KOPT-K1 (cell line): Measurements from ENCODE around the gene CCT7.

Source experiments
- H3K27ac ChIP-seq: fragments of 200-600 bp; sonication (generic); 2 replicates; pipeline ENCODE4 v1.5.1; 2016; ENCODE audit warnings: antibody characterized with exemption, mild to moderate bottlenecking, low read depth, low read length; ENCODE audit not compliant: poor library complexity, severe bottlenecking
- H3K36me3 ChIP-seq: fragments of 200-600 bp; sonication (generic); 2 replicates; pipeline ENCODE4 v1.5.1; 2017; ENCODE audit warnings: antibody characterized with exemption, mild to moderate bottlenecking, low read length, moderate library complexity; ENCODE audit not compliant: insufficient read depth
- H3K9me3 ChIP-seq: fragments of 200-600 bp; sonication (generic); 2 replicates; pipeline ENCODE4 v1.5.1; 2017; ENCODE audit warnings: antibody characterized with exemption, low read length, mild to moderate bottlenecking; ENCODE audit not compliant: insufficient read depth, poor library complexity, severe bottlenecking

Gene CCT7

GRCh38 chr2:73267008-73267407, 32.9 kb downstream of the CCT7 start:
- H3K36me3 ChIP-seq, result peaks cover 68% of the 10 kb centered on the region
- H3K9me3 ChIP-seq, result no peaks in the 10 kb centered on the region
- H3K27ac ChIP-seq, result no peak overlapping the region

DNA sequence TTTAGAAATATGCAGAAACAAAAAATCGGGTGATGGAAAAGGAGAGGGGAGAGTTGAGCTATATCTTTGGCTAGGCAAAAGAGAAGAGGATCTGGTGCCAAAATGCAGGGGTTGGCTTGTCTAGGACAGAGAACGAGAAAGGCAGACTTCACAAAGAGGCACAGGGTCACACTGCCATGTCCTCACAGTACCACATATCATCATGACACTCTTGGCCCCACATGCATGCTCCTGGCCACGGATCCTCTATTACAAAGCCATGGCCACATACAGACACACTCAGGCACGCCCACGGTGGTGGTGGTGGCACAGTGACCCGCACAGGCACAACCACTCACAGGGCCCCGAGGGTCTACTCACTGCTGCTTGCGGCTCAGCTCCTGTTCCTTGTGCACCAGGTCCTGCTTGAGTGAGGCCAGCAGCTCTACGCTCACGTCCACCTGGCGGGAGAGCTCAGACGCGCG, 34.3 kb downstream of the CCT7 start:
- Histone ChIP-seq H3K36me3 (peaks cover 56% of the 10 kb centered on the region), H3K27ac (no peak overlapping the region)

DNA sequence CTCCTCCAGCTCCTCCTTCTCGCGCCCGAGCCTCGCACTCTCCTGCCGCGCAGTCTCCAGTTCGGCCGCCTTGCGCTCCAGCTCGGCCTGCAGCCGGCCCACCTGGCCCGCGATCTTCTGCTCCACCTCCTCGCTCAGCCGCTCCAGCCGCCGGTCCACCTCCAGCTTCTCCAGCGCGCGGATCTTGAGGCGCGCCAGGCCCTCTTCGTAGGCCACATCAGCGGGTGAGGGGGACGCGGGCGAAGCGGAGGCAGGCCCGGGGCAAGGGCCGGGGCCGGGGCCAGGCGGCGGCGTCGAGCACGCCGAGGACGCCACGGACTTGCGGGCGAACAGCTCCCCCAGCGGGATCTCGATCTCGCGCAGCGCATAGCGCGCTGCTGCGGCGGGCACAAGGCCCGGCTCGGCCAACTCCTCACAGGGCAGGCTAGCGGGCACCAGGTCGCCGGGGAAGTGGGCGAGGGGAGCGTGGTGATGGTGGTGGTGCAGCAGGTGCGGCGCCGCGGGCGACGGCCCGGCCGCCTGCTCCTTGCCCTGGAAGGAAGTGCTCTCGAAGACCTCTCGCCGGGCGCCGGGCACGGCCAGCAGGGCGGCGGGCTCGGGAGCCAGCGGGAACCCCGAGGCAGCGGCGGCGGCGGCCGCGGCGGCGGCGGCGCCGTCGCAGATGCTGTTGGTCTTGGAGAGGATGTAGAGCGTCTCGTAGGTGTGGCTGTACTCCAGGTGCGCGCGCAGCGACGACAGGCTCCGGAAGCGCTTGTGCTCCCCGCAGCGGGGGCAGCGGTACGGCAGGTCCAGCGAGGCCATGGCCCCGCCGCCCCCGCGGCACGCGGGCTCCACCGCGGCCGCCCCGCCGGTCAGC, 35.0 kb downstream of the CCT7 start:
- Histone ChIP-seq H3K9me3 (no peaks in the 10 kb centered on the region), H3K27ac (peak overlapping the region; percentile 60), H3K36me3 (peaks cover 54% of the 10 kb centered on the region)

More for the DNA sequence above, 34.3 kb downstream of the CCT7 start:
- H3K9me3 ChIP-seq, result no peaks in the 10 kb centered on the region

GRCh38 chr2:73269686-73270465, 35.8 kb downstream of the CCT7 start:
- H3K9me3 ChIP-seq, result no peaks in the 10 kb centered on the region
- H3K36me3 ChIP-seq, result peaks cover 47% of the 10 kb centered on the region
- peak overlapping the region; percentile 60 for H3K27ac ChIP-seq

GRCh38 chr2:73272270-73272669, 38.2 kb downstream of the CCT7 start:
- no peaks in the 10 kb centered on the region for H3K9me3 ChIP-seq
- no peak overlapping the region for H3K27ac ChIP-seq
- H3K36me3 ChIP-seq, result peaks cover 33% of the 10 kb centered on the region

GRCh38 chr2:73279852-73280251, 45.7 kb downstream of the CCT7 start:
- no peaks in the 10 kb centered on the region for H3K9me3 ChIP-seq
- H3K36me3 ChIP-seq, result peaks cover 49% of the 10 kb centered on the region
- no peak overlapping the region for H3K27ac ChIP-seq

GRCh38 chr2:73281244-73281643, 47.1 kb downstream of the CCT7 start:
- Histone ChIP-seq H3K27ac (no peak overlapping the region), H3K36me3 (peaks cover 46% of the 10 kb centered on the region), H3K9me3 (no peaks in the 10 kb centered on the region)

DNA sequence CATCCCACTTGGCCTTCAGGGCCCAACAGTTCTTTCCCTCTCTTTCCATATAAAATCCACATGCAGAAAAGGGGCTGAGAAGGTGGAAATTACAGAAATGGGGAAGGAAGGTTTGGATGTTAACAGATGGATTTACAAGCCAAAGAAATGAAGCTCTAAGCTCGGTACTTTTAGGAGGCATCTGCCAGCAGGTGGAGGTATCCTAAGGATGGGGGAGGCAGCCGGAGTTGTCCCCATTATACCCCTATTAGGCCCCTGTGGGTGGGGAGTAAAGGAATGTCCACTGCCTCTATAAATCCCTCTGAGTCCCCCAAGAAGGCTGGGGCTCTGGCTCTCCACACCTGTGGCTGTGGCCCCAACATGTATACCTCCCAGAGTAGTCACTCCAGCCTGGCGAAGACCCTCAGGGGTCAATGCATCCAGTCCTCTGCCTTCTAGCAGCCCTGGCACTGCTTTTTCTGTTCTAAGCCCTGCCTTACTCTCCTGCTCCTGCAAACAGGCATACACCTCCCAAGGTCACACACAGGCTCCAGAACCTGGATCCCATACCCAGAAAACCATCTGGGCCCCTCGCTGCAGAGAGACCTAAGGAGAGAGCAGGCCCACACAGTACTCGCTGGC, 48.9 kb downstream of the CCT7 start:
- no peaks in the 10 kb centered on the region for H3K9me3 ChIP-seq
- H3K36me3 ChIP-seq, result peaks cover 31% of the 10 kb centered on the region
- peak overlapping the region; percentile 79 for H3K27ac ChIP-seq

- H3K36me3 ChIP-seq, result peaks cover 25% of the 10 kb centered on the region
Observed at GRCh38 chr2:73283545-73284295, 49.6 kb downstream of the CCT7 start.

DNA sequence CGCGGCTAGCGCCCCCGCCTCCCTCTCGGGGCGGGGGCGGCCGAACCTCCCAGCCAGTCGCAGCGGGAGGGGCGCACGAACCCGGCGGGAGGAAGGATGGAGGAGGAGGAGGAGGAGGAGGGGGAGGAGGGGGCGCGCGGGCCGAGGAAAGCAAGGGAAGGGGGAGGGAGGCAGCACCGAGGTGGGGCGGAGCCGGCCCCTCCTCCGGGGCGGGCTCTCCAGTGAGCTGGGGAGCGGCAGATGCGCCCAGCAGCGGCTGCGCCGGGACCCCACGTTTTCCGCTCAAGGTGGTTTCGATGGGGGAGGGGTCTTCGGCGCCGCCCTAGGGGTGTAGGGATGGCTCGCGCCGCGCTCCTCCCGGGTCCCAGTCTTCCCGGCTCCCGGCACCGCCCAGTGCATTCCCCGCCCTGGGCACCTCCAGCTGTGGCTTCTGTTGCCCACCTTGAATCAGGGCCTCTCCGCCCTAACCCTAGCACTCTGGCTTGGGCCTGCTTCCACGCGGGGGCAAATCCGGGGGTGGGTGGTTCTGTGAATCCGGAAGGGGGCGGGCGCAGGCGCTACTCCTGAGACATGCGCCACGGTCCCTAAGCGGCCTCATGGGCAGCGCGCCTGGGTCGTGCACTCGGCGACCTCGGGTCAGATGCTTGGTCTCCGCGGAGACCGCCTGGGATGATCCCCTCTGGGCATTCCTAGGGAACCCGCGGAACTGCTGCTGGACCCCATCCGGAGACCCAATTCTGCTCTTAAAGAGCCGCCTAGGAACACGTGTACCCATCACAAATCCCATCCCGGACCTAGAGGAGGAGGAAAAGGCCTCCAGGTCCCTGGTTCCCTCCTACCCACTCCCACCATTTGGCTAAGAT, 50.4 kb downstream of the CCT7 start, which contains the start of gene FBXO41:
TSS of gene FBXO41 (minus strand) at position 183 of the 863 bp plus-strand sequence. CDS start 14,848 bp downstream, outside the sequence.
- Histone ChIP-seq H3K27ac (peak within 1 kb of the TSS; percentile 79), H3K36me3 (peaks cover 17% of the 10 kb centered on the region)

More at GRCh38 chr2:73283545-73284295, 49.6 kb downstream of the CCT7 start:
- peak overlapping the region; percentile 79 for H3K27ac ChIP-seq
- H3K9me3 ChIP-seq, result no peaks in the 10 kb centered on the region

DNA sequence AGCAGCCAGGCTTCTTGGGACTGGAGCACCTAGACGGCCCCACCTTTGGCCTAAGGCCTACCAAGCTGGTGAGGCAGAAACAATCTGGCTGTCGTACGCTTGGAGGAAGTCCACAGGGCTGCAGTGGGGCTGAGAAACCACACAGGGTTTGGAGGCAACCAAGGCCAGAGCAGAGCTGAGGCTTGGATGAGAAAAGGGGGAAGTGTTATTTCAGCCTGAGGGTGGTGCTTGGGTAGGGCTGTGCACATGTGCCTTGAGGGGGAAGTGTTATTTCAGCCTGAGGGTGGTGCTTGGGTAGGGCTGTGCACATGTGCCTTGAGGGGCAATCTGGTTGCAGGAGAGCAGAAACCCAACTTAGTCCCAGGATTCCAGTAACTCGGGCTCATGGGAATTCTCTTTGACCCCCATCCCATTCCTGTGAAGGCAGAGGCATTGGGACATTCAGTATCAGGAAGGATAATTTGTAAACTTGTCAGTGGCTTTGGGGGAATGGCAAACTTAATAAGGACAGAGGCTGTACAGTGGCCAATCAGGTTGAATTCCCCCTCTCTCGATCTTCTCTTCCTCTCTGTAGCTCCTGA, 51.1 kb downstream of the CCT7 start:
- peak overlapping the region; percentile 79 for H3K27ac ChIP-seq
- no peaks in the 10 kb centered on the region for H3K9me3 ChIP-seq
- H3K36me3 ChIP-seq, result peaks cover 17% of the 10 kb centered on the region

More for the DNA sequence above, 50.4 kb downstream of the CCT7 start, which contains the start of gene FBXO41:
- no peaks in the 10 kb centered on the region for H3K9me3 ChIP-seq

DNA sequence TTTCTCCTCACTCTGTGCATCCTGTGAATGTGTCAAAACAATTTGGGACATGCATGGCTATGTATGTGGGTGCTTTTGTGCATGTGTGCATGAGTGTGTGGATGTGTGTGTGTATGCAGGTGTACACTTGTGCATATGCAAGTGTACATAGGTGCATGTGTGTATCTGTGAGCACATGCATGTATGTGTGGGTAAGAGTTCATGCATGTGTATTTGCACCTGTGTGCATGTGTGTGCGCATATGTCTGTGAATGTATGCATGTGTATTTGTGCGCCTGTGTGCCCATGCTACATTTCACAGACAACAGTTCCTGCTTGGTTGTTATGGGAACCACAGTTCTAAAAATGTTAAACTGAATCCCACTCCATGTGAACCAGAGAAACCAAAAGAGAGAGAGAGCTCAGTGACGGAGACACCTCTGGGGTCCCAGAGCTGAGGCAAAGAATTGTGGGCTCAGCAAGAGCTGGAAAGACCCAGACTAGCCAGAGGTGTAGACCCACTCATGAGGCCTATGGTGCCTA, 52.1 kb downstream of the CCT7 start:
- Histone ChIP-seq H3K36me3 (peaks cover 8% of the 10 kb centered on the region), H3K27ac (no peak overlapping the region), H3K9me3 (no peaks in the 10 kb centered on the region)

- Histone ChIP-seq H3K36me3 (no peaks in the 10 kb centered on the region), H3K27ac (no peak overlapping the region), H3K9me3 (peaks cover 4% of the 10 kb centered on the region)
Observed at GRCh38 chr2:73289304-73289703, 55.2 kb downstream of the CCT7 start.
